ENCODE data around the gene CLIP1.

Gene CLIP1

GRCh38 chr12:122308811-122309210 is 113.7 kb downstream of the CLIP1 start:
- ChIA-PET POLR2A (interaction anchor here (0.6 to 1.0 kb wide), 2 partner anchors 9 kb away, joined by 3 read pairs; no protein-coding TSS in a partner anchor), CTCF (interaction anchor here (1.1 to 2.1 kb wide), 4 partner anchors 10 to 62 kb away, joined by 3 to 6 read pairs (median 3); no protein-coding TSS in a partner anchor)
- no peak overlapping the region for H3K4me3 ChIP-seq (ENCODE audit: low read depth, low read length)
- no peak for DNase-seq (ENCODE audit: low read depth, low spot score)
- TF ChIP-seq CTCF (IDR thresholded peaks at IDR 0.05; ENCODE audit: insufficient read depth, low read length, missing control alignments), result no peak

- ChIA-PET CTCF (no interaction called here), POLR2A (no interaction called here)
- no peak for TF ChIP-seq CTCF (IDR thresholded peaks at IDR 0.05; ENCODE audit: insufficient read depth, low read length, missing control alignments)
- H3K4me3 ChIP-seq (ENCODE audit: low read depth, low read length), result no peak overlapping the region
- DNase-seq (ENCODE audit: low read depth, low spot score), result no peak
Observed at GRCh38 chr12:122306407-122306806, 116.1 kb downstream of the CLIP1 start.

GRCh38 chr12:122304924-122305323 is 117.5 kb downstream of the CLIP1 start:
- ChIA-PET POLR2A (no interaction called here), CTCF (interaction anchor here (1.4 to 2.0 kb wide), 3 partner anchors 15 to 51 kb away, joined by 3 to 7 read pairs (median 3); no protein-coding TSS in a partner anchor)
- no peak overlapping the region for H3K4me3 ChIP-seq (ENCODE audit: low read depth, low read length)
- no peak for DNase-seq (ENCODE audit: low read depth, low spot score)
- TF ChIP-seq CTCF (IDR thresholded peaks at IDR 0.05; ENCODE audit: insufficient read depth, low read length, missing control alignments), result no peak

- DNase-seq (ENCODE audit: low read depth, low spot score), result no peak
- no peak for TF ChIP-seq CTCF (IDR thresholded peaks at IDR 0.05; ENCODE audit: insufficient read depth, low read length, missing control alignments)
- ChIA-PET POLR2A (no interaction called here), CTCF (no interaction called here)
- H3K4me3 ChIP-seq (ENCODE audit: low read depth, low read length), result no peak overlapping the region
Observed at GRCh38 chr12:122303068-122303467, 119.4 kb downstream of the CLIP1 start.

GRCh38 chr12:122298071-122298748 is 124.3 kb downstream of the CLIP1 start:
- POLR2A ChIA-PET, result no interaction called here
- no peak for DNase-seq (ENCODE audit: low read depth, low spot score)
- no peak for TF ChIP-seq CTCF (IDR thresholded peaks at IDR 0.05; ENCODE audit: insufficient read depth, low read length, missing control alignments)
- H3K4me3 ChIP-seq (ENCODE audit: low read depth, low read length), result no peak overlapping the region
- CTCF ChIA-PET, result no interaction called here

- DNase-seq (ENCODE audit: low read depth, low spot score), result no peak
- H3K4me3 ChIP-seq (ENCODE audit: low read depth, low read length), result no peak overlapping the region
- no peak for TF ChIP-seq CTCF (IDR thresholded peaks at IDR 0.05; ENCODE audit: insufficient read depth, low read length, missing control alignments)
- ChIA-PET POLR2A (no interaction called here), CTCF (no interaction called here)
Observed at GRCh38 chr12:122297494-122297893, 125.0 kb downstream of the CLIP1 start.

Measured in AG04449 (cell line).